HL-60 (cell line): ENCODE measurements around the gene ZNF622.

Source experiments
- DNase-seq, 2 experiments: peaks; one replicate each; pipeline ENCODE4 v3.0.0-alpha.2; 2010 to 2020; ENCODE audit warnings: low read depth in 1 of 2, low spot score in 1 of 2
- H3K27ac ChIP-seq: fragments of 250-450 bp; sonication (Bioruptor Pico); replicated peaks from 2 replicates; pipeline ENCODE4 v1.5.1; 2020; ENCODE audit warnings: mild to moderate bottlenecking, moderate library complexity
- H3K27me3 ChIP-seq: fragments of 250-450 bp; sonication (Bioruptor Pico); 2 replicates; pipeline ENCODE4 v1.5.1; 2021; ENCODE audit warnings: mild to moderate bottlenecking, moderate library complexity; ENCODE audit not compliant: insufficient read depth, poor library complexity, severe bottlenecking
- H3K4me3 ChIP-seq: replicated peaks from 2 replicates; pipeline ENCODE4 v1.5.1; 2011; ENCODE audit warnings: mild to moderate bottlenecking, control low read depth, low read length; ENCODE audit not compliant: insufficient read depth
- GABPA ChIP-seq: IDR thresholded peaks from 2 replicates; pipeline ENCODE4 v1.6.1; 2012; ENCODE audit warnings: low read depth
- POLR2AphosphoS5 ChIP-seq: IDR thresholded peaks from 2 replicates; pipeline ENCODE4 v1.6.1; 2012; ENCODE audit warnings: low read depth
- SPI1 ChIP-seq: IDR thresholded peaks from 2 replicates; pipeline ENCODE4 v1.6.1; 2012; ENCODE audit warnings: low read depth, mild to moderate bottlenecking, borderline replicate concordance
- TF ChIP-seq, protein P1 (sequence below): IDR thresholded peaks from one replicate; pipeline ENCODE4 v1.5.1; 2011; ENCODE audit warnings: low read length, control low read depth, inconsistent platforms; ENCODE audit not compliant: insufficient read depth
- TF ChIP-seq, protein P2 (sequence below): IDR thresholded peaks from 2 replicates; pipeline ENCODE4 v1.6.1; 2012; ENCODE audit warnings: low read depth; ENCODE audit not compliant: insufficient replicate concordance

ZNF622 gene

DNA sequence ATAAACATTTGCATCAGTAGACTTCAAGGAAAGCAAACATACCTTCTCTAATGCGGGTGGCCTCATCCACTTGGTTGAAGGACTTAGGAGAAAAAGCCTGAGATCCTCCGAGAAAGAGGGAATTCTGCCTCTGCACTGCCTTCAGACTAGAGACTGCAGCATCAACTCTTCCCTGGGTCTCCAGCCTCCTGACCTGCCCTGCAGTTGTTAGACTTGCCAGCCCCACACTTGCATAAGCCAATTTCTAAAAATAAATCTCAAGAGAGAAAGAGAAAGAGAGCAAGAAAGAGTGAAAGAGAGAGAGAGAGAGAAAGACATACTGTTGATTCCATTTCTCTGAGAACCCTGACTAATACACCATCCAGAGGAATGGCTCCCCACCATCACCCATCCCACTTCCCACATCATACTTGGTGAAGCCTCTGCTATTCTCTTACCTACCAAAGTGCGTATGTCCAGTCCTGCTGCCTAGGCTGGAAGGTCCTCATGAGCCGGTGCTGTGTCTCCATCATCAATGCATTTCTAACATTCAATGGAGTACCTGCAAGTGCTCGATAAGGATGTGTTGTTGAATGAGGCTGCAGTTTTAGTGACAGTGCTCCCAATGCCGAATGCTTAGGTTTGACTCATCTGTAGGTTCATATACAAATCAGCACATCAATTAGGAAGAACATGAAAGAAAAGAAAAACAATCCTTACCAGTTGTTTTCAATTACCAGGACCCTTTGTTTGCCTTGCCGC lies 35.1 kb downstream of the ZNF622 start:
- DNase-seq: no peak
- Histone ChIP-seq H3K4me3 (no peak overlapping the region), H3K27ac (no peak overlapping the region), H3K27me3 (no peaks in the 10 kb centered on the region)
- TF ChIP-seq SPI1: no peak
- no peak for TF ChIP-seq GABPA
- TF ChIP-seq, protein P1, sequence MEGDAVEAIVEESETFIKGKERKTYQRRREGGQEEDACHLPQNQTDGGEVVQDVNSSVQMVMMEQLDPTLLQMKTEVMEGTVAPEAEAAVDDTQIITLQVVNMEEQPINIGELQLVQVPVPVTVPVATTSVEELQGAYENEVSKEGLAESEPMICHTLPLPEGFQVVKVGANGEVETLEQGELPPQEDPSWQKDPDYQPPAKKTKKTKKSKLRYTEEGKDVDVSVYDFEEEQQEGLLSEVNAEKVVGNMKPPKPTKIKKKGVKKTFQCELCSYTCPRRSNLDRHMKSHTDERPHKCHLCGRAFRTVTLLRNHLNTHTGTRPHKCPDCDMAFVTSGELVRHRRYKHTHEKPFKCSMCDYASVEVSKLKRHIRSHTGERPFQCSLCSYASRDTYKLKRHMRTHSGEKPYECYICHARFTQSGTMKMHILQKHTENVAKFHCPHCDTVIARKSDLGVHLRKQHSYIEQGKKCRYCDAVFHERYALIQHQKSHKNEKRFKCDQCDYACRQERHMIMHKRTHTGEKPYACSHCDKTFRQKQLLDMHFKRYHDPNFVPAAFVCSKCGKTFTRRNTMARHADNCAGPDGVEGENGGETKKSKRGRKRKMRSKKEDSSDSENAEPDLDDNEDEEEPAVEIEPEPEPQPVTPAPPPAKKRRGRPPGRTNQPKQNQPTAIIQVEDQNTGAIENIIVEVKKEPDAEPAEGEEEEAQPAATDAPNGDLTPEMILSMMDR: no peak
- TF ChIP-seq, protein P2, sequence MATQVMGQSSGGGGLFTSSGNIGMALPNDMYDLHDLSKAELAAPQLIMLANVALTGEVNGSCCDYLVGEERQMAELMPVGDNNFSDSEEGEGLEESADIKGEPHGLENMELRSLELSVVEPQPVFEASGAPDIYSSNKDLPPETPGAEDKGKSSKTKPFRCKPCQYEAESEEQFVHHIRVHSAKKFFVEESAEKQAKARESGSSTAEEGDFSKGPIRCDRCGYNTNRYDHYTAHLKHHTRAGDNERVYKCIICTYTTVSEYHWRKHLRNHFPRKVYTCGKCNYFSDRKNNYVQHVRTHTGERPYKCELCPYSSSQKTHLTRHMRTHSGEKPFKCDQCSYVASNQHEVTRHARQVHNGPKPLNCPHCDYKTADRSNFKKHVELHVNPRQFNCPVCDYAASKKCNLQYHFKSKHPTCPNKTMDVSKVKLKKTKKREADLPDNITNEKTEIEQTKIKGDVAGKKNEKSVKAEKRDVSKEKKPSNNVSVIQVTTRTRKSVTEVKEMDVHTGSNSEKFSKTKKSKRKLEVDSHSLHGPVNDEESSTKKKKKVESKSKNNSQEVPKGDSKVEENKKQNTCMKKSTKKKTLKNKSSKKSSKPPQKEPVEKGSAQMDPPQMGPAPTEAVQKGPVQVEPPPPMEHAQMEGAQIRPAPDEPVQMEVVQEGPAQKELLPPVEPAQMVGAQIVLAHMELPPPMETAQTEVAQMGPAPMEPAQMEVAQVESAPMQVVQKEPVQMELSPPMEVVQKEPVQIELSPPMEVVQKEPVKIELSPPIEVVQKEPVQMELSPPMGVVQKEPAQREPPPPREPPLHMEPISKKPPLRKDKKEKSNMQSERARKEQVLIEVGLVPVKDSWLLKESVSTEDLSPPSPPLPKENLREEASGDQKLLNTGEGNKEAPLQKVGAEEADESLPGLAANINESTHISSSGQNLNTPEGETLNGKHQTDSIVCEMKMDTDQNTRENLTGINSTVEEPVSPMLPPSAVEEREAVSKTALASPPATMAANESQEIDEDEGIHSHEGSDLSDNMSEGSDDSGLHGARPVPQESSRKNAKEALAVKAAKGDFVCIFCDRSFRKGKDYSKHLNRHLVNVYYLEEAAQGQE: no peak
- TF ChIP-seq POLR2AphosphoS5: no peak

DNA sequence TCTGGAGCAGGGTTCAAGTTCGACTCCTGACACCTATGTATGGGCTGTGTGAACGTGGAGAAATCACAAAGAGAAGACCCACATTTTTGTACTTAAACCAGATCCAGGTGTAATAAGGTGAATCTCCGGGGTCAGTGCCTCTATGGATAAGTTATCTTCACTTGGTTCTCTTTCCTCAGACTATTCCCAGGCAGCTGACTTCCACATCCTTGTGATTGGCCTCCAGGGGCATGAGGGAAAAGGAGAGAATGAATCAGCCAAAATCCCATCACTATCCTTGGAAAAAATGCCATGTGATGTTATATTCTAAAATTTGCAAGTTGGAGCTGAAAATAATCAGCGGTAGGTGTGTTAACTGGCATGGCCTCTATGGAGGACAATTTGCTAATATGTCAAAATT lies 37.2 kb downstream of the ZNF622 start:
- no peak overlapping the region for H3K27ac ChIP-seq
- H3K27me3 ChIP-seq: no peaks in the 10 kb centered on the region
- DNase-seq: no peak
- TF ChIP-seq, protein P2: no peak
- TF ChIP-seq GABPA: no peak
- TF ChIP-seq, protein P1: no peak
- TF ChIP-seq POLR2AphosphoS5: no peak
- no peak for TF ChIP-seq SPI1
- no peak overlapping the region for H3K4me3 ChIP-seq

DNA sequence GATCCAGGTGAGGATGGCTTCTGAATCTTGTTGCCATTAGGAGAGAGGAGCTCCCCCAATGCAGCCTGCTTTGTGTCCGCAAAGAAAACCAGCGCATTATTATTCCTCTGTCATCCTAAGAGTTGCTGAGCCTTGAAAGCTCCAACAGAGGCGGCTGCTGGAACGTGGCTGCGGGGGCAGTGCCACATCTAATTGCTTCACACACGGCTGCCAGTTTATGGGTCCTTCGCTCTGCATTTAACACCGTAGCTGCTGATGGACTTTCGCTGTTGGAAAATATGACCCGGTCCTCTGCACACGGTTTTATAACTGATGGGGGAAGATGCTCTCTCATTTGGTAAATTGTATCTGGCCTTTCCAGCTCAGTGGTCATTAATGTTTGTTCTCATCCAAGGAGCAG lies 38.0 kb downstream of the ZNF622 start:
- Histone ChIP-seq H3K27ac (no peak overlapping the region), H3K4me3 (no peak overlapping the region), H3K27me3 (no peaks in the 10 kb centered on the region)
- no peak for TF ChIP-seq POLR2AphosphoS5
- no peak for TF ChIP-seq GABPA
- TF ChIP-seq, protein P2: no peak
- TF ChIP-seq SPI1: no peak
- TF ChIP-seq, protein P1: no peak
- DNase-seq: no peak
